Activated CD8-positive, alpha-beta memory T cell treated with anti-CD3 and anti-CD28 coated beads for 24 hours (primary cell): ENCODE data around the gene LRRC56.
"Not testable (repeated sequence)": the region's sequence is repeated elsewhere in the genome, so short reads cannot be mapped to it uniquely, and the experiment has no call there.

Source experiments
- DNase-seq: peaks from one replicate; pipeline ENCODE4 v3.0.0-alpha.2; 2020

LRRC56 gene

DNA sequence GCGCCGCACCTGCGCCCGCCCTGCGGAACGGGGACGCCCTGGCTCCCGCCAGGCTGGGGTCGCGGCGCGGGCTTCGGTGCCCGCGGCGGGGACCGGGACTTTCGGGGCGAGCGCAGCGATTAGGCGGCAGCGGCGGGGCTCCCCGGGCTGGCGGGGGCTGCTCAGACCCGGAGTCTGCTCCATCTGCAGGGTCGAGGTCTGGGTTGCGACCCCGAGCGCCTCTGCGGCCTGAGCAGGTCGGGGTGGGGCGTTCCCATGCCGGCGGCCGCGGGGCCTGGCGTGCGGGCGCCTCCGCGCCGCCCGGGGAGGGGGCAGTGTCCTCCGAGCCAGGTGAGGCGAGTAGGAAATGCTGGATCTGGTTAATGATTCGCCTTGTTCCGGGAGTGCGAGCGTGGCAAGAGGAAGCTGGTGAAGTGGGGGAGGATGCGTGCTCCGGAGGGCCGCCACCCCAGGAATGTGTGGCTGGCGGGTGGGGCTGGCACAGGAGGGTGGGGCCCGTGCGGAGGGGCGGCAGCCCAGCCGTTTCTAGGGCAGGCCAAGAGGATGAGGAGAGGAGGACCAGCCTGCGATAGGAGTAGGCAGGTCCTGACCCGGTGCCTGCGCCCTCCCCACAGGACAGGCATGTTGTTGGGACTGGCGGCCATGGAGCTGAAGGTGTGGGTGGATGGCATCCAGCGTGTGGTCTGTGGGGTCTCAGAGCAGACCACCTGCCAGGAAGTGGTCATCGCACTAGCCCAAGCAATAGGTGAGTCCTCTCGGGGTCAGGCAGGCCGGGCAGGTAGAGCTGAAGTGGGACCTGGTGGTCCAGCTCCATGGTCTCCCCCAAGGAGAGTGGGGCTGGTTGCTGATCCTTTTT, 24.0 kb downstream of the LRRC56 start:
- DNase-seq: no peak

DNA sequence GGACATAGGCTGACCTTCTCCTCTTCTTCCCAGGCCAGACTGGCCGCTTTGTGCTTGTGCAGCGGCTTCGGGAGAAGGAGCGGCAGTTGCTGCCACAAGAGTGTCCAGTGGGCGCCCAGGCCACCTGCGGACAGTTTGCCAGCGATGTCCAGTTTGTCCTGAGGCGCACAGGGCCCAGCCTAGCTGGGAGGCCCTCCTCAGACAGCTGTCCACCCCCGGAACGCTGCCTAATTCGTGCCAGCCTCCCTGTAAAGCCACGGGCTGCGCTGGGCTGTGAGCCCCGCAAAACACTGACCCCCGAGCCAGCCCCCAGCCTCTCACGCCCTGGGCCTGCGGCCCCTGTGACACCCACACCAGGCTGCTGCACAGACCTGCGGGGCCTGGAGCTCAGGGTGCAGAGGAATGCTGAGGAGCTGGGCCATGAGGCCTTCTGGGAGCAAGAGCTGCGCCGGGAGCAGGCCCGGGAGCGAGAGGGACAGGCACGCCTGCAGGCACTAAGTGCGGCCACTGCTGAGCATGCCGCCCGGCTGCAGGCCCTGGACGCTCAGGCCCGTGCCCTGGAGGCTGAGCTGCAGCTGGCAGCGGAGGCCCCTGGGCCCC, 24.8 kb downstream of the LRRC56 start:
- DNase-seq: no peak

DNA sequence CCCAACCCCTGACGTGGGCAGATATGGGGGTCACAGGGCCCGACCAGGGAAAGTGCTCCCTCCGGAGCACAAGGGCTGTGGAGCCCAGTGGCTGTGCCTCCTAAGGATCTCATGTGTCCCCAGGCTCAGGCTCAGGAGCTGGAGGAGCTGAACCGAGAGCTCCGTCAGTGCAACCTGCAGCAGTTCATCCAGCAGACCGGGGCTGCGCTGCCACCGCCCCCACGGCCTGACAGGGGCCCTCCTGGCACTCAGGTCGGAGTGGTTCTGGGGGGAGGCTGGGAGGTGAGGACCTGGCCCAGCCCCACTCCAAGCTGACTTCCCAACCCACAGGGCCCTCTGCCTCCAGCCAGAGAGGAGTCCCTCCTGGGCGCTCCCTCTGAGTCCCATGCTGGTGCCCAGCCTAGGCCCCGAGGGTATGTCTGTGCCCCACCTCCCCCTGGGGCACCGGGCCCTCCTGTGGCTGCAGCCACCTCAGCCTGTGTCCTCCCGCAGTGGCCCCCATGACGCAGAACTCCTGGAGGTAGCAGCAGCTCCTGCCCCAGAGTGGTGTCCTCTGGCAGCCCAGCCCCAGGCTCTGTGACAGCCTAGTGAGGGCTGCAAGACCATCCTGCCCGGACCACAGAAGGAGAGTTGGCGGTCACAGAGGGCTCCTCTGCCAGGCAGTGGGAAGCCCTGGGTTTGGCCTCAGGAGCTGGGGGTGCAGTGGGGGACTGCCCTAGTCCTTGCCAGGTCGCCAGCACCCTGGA, 25.9 kb downstream of the LRRC56 start:
- no peak for DNase-seq

DNA sequence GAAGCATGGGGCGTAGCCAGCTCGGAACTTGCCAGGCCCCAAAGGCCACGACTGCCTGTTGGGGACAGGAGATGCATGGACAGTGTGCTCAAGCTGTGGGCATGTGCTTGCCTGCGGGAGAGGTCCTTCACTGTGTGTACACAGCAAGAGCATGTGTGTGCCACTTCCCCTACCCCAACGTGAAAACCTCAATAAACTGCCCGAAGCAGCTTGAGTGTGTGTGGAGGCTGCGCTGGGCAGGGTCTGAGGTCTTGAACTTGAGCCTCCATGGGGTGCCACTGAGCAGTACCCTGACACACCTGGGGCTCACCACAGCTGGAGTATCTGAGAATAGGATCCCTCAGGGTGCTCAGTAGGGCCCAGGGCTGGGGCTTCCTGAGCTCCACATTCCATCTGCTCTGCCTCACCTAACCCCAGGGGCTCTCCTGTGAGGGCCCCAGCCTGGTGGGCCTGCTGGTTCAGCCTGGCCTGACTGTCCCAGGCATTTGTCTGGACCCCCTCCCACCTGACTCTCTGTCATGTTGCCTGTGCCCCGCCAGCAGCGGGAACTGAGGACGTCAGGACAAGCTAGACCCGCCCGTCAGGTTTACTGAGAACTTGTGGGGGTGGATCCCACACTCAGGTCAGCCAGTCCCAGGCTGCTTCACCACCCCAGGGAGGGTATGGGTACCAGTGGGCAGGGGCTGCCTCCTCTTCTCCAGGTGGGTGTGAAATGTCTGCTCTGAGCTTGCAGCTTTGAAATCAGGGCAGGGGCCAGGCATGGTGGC, 26.7 kb downstream of the LRRC56 start:
- no peak for DNase-seq

DNA sequence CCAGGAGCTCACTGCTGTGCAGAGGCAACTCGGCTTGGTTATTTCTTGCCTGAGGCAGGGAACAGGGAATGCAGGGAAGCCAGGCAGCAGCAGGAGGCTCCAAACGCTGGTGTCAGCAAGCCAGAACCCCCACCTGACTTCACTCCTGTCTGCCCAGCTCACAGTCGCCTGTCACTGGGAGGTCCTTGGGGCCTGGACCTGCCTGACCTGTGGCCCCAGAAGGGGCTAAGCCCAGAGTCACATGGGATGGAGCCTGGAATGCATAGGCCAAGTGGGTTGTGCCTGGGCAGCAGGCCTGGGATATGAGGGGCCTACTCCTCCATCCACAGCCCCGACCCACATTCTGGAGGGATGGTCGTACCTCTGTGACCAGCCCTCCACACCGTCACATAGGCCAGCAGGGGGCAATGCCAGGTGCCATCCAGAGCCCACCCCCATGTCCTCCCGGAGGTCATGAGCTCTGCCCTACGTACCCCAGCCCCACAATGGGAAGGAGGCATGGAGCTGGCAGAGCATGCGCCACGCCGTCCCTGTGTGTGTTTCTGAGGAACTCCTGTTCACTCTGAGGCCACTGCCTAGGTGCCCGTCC, 28.7 kb downstream of the LRRC56 start:
- DNase-seq: no peak

DNA sequence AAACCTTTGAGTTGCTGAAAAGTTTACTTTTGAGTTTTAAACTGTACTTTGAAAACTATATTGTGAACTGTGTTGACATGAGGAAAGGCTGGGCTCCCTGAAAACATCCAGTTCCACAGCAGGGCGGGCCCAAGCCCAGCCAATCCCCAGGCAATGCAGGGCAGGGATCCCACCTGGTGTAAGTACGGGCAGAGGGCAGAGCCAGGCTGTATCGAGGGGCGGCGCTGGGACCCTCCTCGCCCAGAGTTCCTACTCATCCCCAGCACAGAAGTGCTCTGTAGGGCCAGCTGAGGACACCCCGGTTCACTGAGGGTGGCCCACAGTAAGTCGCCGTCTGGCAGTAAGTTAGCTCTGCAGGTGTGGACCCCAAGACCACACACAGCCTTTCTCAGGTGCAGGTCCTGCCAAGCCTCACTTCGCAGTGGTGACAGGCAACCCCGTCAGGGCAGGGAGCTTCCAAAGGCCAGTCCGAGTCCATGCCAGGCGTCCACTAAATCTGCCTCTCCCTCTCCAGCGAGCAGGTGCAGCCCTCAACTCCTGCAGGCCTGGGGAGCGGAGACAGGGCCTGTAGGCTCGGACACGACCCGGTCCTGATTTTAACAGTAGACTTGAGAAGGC, 29.8 kb downstream of the LRRC56 start:
- DNase-seq: no peak

DNA sequence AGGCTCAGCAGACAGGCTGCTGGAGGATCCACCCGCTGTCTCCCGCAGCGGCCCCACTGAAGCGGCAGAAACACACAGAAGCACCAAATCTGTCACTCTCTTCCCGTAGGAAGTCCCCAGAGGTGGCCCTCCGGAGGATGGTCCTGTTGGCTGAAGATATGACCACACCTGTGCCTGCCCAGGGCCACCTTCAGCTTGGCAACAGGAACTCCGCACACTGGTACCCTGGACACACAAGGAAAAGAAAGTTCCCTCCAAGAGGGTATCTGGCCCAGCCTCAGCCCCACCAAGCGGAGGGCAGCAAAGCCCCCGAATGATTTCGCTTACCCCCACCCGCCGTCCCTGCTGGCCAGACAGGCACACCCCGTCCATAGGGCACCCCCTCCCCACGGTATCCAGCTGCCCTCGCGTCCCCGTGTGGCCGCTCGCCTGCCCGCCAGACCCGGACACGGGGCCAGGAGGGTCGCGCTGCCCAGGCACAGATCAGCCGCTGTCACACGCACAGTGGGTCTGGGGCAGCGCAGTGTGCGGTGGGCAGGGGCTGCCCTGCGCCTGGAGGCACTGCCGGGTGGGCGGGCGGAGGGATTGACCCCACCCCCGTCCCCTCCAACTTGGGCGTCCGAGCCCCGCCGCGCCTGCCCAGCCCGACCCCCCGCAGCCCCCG, 30.4 kb downstream of the LRRC56 start:
- no peak for DNase-seq

DNA sequence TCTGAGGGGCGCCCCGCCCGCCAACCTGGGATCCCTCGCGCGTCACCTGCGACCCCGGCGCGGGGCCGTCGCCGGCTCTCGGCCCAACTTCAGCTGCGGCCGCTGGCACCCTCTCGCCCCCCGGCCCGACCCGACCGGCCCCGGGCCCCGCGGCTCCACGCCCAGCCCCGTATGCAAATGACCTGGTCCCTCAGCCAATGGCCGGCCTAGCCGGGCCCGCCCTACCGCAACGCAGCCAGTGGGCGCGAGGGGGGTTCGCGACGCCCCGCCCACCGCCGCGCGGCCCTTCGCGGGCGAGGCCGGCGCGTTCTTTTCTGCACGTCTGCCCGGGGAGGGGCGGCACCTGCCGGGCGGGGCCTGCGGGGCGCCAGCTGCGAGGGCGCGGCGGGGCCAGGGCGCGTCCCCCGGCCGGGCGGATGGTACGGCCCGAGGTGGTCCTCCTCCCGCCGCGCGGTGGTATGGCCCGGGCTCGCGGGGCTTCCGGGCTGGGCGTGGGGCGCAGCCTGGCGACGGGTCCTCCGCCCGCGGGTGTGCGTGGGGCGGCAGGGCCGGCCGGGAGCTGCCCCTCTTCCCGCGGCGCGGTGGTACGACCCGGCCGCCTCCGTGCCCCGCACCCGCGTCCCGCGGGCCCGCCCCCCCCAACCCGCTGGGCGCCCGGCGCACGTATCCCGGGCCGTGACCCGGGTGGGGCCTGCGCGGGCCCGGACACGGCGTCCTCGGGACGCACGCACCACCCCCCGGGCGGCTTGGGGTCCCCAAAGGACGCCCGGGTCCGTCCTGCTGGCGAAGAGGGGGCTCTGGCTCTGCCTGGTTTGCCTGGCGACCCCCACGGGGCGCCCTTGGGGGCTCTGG, 31.2 kb downstream of the LRRC56 start:
- peak; percentile 94 for DNase-seq

DNA sequence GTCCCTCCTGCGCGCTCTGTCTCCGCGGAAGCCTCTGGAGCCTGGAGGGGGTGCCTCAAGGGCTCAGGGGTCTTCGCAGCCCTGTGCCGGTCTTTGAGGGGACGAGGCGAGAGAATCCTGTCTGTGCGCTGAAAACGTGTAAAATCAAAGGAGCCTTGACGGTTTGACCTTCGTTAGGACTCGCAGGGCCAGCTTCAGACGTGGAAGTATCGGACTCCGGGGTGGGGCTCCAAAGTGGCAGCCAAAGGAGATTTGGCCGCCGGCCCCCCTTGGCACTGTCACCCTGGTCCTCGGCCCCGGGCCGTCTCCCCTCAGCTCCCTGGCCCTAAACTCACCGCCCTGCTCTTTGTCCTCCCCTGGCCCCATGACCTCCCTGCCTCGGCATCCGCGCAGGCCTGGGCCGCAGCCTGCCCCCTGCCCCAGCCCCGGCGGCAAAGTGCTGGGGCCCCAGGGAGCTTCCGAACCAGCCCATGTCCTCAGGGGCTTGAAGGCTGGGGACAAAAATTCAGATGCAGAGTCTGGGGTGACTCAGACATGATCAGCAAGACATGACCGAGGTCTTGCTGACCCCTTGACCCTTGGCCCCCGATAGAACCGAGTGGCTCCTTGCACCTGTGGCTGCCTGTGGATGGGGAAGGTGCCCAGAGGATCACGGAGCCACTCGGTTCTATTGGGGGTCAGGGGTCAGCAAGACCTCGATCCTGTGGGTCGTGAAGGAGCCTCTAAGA, 32.0 kb downstream of the LRRC56 start:
- DNase-seq: no peak

DNA sequence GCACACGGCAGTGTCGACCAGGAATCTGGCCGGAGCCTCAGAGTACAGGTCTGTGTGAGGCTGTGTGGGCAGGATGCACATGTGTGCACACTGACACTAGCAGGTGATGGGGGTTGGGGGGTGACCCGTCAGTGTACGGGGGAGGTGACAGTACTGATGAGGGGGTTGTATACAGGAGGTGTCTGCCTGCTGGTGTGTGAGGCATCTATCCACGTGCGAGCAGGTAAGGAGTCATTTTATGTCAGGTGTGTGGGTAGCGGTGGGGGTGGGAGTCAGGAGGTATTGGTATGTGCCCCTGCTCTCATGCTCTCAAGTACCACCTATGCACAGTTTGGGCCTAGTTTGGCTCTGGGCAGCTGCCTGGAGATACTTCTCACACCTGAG, 34.5 kb downstream of the LRRC56 start:
- DNase-seq: no peak

DNA sequence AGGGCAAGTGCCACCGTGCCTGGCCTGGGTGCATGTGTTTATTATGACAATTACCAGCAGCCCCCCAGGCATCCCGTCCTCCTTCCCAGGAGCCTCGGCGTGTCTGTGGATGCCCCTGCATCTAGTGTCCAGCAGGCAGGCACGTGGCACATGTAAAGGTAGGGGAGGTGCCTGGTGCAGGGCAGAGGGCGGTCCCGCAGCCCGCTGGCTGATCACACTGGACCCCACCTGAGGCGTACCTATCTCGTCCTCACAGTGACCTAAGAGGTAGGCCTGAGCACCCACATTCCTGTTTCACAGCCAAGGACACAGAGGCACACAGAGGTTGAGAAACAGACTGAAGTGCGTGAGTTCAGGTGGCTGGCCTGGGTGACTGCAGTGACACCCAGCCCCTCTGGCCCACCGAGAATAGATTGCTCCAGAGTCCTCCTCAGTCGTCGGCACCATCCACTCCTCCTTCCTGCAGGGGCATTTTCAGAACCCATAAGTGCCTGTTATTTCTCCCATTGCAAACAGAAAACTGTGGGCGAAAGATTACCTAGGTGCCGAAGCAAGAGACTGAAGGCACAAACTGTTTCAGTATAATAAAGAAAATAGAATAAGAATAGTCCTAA, 35.9 kb downstream of the LRRC56 start:
- no peak for DNase-seq

DNA sequence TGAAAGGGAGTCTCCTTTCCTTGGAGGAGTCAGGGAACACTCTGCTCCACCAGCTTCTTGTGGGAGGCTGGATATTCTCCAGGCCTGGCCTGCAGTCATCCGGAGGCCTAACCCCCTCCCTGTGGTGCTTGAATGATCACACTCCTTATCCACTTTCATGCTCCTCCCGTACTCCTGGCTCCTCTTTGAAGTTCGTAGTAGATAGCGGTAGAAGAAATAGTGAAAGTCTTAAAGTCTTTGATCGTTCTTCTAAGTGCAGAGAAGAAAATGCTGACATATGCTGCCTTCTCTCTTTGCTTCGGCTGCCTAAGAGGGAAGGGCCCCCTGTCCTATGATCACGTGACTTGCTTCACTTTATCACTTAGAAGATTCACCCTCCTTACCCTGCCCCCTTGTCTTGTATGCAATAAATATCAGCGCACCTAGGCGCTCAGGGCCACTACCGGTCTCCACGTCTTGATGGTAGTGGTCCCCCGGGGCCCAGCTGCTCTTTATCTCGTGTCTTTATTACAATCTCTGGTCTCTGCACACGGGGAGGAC, 36.8 kb downstream of the LRRC56 start:
- not testable (repeated sequence) for DNase-seq

DNA sequence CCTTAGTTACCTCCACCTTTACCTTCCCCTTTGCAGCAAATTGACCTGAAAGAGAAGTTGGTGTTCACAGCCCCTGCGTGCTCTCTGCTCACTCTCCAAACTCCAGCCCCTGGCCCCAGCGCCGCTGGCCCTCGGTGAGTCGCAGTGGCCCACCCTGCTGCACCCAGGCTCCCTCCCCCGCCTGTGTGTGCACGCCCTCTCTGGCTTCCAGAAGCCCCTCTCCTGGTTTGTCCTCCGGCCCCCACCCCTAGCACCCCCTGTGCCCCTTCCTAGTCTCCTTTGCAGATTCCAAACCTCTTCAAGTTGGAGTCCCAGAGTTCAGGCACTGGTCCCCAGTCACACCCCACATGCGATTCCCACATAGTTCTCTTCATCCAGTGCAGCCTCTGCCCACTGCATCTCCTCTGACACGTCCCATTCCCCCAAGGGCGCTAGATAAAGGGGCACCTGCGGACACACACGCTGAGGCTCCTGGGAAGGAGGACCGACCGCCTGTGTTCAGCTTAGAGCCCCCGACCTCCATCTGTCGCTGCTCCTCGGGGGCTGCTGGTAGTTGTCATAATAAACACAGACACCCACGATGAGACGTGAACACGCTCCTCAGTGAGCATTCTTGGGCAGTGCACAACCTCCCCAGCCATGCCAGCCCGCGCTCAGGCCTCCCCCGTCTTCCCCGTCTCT, 37.4 kb downstream of the LRRC56 start:
- no peak for DNase-seq

DNA sequence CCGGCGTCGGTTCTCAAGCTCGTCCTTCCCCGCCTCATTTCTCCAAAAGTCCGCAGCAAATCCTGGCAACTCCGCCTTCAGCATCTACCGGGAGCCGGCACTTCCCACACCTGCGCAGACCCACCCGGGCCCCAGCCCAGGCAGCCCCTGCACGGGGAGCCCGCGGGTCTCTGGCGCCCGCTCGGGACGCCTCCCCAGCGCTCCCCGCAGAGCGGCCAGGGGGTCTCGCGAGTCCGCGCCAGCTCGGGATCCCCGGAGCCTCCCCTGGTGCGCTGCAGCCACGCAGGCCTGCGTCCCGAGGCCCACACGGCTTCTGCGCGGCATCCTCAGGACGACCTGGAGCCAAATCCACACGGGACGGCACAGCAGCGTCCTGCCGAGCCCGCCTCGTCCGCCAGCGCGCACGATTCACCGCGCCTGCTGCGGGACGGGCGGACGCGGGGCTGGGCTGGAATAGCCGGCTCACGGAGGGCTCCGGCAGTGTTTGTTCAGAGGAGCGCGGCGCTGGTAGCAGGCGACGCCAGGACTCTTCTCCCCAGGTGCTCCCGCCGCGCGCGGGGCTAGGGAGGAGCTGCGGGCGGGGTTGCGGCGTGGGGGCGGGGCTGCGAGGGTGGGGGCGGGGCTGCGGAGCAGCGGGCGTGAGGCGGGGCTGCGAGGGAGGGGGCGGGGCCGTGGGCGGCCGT, 38.1 kb downstream of the LRRC56 start:
- DNase-seq: no peak

DNA sequence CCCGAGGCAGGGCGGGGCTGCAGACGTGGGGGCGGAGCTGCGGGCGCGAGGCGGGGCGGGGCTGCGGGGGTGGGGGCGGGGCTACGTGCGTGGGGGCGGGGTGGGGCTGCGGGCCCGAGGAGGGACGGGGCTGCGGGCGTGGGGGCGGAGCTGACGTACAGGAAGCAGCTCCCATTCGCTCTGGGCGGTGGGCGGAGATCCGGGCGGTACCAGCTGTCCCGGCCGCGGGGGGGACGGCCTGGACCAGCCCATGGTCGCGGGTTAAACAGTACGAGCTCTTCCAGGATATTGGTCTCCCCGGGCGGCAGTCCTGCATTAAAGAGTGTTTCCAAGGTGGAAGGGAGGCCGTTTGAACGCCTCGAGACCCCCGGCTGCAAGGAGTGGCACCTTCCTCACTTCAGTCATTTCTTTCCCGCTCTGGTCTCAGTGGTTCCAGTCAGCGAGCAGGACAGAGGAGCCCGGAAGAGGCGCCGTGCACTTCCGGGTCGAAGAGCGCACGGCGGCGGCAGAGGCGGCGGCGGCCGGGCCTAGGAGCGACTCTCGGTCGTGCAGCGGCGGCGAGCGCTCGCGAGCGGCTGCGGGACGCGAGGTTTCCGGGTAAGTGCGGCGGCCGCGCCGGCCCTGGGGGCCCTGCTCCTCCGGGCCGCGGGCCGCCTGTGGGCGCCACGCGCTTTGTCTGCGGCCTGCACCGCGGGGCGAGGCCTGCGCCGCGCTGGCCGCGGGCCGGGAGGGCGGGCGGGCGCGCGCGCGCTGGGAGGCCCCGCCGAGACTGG, 38.9 kb downstream of the LRRC56 start, which contains the start of gene PHRF1:
PHRF1 (plus strand) TSS at position 475 of the 773 bp plus-strand sequence. CDS start 5,043 bp downstream, outside the sequence.
- peak; percentile 97 for DNase-seq

DNA sequence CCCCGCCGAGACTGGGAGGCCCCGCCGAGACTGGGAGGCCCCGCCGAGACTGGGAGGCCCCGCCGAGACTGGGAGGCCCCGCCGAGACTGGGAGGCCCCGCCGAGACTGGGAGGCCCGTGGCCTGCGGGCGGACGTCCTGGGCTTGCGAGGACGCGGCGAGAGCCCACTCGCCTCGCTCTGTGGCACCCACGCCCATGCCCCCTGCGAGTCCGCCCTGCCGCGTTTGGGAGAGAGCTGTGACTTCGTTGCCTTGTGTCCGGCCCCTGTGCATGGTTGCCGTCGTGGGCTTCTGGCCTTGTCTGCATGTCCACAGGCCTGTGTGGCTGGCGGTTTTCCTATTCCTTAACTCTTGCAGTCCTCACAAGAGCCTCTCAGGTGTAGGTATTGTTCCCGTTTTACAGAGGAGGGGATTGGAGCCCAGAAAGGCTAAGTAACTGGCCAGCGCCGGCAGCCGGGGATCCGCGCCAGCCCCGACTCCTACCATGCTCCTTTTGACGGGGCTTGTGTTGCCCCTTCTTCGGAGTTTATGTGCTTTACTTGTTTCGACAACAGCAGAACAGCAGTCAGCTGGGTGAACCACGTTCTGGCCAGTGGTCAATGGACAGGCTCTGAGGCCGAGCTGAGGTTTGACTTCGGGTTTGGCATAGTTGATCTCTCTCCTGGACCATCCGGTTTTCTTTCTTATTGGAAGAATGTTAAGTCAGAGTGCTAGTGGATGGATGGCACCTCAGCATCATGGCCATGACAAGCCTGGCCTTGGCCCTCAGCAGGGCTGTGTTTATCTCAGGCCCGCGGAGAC, 39.7 kb downstream of the LRRC56 start:
- DNase-seq: no peak
